ENCODE results near the gene ZNF367.
A peak's percentile ranks its signal among the peaks of the same experiment; 100 is the strongest.
"Not testable (repeated sequence)": the region's sequence is repeated elsewhere in the genome, so short reads cannot be mapped to it uniquely, and the experiment has no call there.

Gene ZNF367

GRCh38 chr9:96408409-96409280 lies 9.5 kb downstream of the ZNF367 start:
- no peak for DNase-seq

- DNase-seq, result no peak
Observed at GRCh38 chr9:96400132-96400910, 17.8 kb downstream of the ZNF367 start.

- DNase-seq, result no peak
Observed at GRCh38 chr9:96399325-96399633, 18.9 kb downstream of the ZNF367 start.

GRCh38 chr9:96398582-96399324 lies 19.4 kb downstream of the ZNF367 start:
- no peak for DNase-seq

- no peak for DNase-seq
Observed at GRCh38 chr9:96395964-96396363, 22.2 kb downstream of the ZNF367 start.

- no peak for DNase-seq
Observed at GRCh38 chr9:96394832-96395496, 23.2 kb downstream of the ZNF367 start.

GRCh38 chr9:96392263-96392662 lies 25.9 kb downstream of the ZNF367 start:
- DNase-seq, result no peak

- no peak for DNase-seq
Observed at GRCh38 chr9:96391021-96391765, 27.0 kb downstream of the ZNF367 start.

GRCh38 chr9:96388144-96388543 lies 30.0 kb downstream of the ZNF367 start:
- DNase-seq, result no peak

- no peak for DNase-seq
Observed at GRCh38 chr9:96386157-96386556, 32.0 kb downstream of the ZNF367 start.

- peak in 27 of 58 donors; percentile 15 to 77 (median 40) for DNase-seq
Observed at GRCh38 chr9:96383165-96383942, 34.8 kb downstream of the ZNF367 start, which contains the start of gene SLC35D2. Gene SLC35D2 (minus strand): TSS chr9:96383711. CDS start chr9:96383634, 77 bp downstream.

- no peak for DNase-seq
Observed at GRCh38 chr9:96382839-96383164, 35.4 kb downstream of the ZNF367 start.

- peak in 1 of 58 donors; percentile 27 for DNase-seq
Observed at GRCh38 chr9:96382175-96382574, 36.0 kb downstream of the ZNF367 start.

- DNase-seq, result no peak
Observed at GRCh38 chr9:96381696-96382095, 36.5 kb downstream of the ZNF367 start.

GRCh38 chr9:96381125-96381524 lies 37.0 kb downstream of the ZNF367 start:
- DNase-seq, result no peak

GRCh38 chr9:96379461-96379860 lies 38.7 kb downstream of the ZNF367 start:
- DNase-seq, result no peak

GRCh38 chr9:96378187-96378586 lies 40.0 kb downstream of the ZNF367 start:
- no peak for DNase-seq

GRCh38 chr9:96376891-96377874 lies 41.0 kb downstream of the ZNF367 start:
- no peak for DNase-seq

GRCh38 chr9:96375507-96375906 lies 42.7 kb downstream of the ZNF367 start:
- DNase-seq, result not testable (repeated sequence)

Data from anterior cingulate cortex (tissue), 58 donors.